Duodenal mucosa (tissue), 2 donors: ENCODE data around the gene DDIT4.
"Not testable (repeated sequence)": the region's sequence is repeated elsewhere in the genome, so short reads cannot be mapped to it uniquely, and the experiment has no call there.

Source experiments
- H3K27ac ChIP-seq: one replicate; pipeline ENCODE4 v1.7.0; 2013; ENCODE audit warnings: low read depth, low read length
- H3K27me3 ChIP-seq, 2 donors: one replicate each; pipeline ENCODE4 v1.7.0; 2013; ENCODE audit warnings: low read length in 2 of 2, control low read depth in 1 of 2; ENCODE audit not compliant: insufficient read depth in 2 of 2, control insufficient read depth in 1 of 2
- H3K36me3 ChIP-seq, 2 donors: one replicate each; pipeline ENCODE4 v1.7.0; 2013; ENCODE audit warnings: low read length in 2 of 2, control low read depth in 1 of 2; ENCODE audit not compliant: insufficient read depth in 2 of 2, control insufficient read depth in 1 of 2
- H3K4me1 ChIP-seq, 2 donors: one replicate each; pipeline ENCODE4 v1.7.0; 2013; ENCODE audit warnings: low read length in 2 of 2, control low read depth in 1 of 2; ENCODE audit not compliant: insufficient read depth in 2 of 2, control insufficient read depth in 1 of 2
- H3K4me3 ChIP-seq, 2 donors: one replicate each; pipeline ENCODE4 v1.7.0; 2013; ENCODE audit warnings: low read length in 2 of 2, low read depth in 1 of 2
- H3K9ac ChIP-seq, 2 donors: one replicate each; pipeline ENCODE4 v1.7.0; 2013; ENCODE audit warnings: low read length in 2 of 2, low read depth in 1 of 2
- H3K9me3 ChIP-seq, 2 donors: one replicate each; pipeline ENCODE4 v1.7.0; 2013; ENCODE audit warnings: low read length in 2 of 2, control low read depth in 1 of 2; ENCODE audit not compliant: control insufficient read depth in 1 of 2

The DDIT4 gene

GRCh38 chr10:72295330-72295910, 21.7 kb downstream of the DDIT4 start:
- H3K9ac ChIP-seq = no peak overlapping the region
- H3K27ac ChIP-seq = no peak overlapping the region
- no peak overlapping the region for H3K4me3 ChIP-seq
- no peaks in the 10 kb centered on the region for H3K9me3 ChIP-seq
- H3K36me3 ChIP-seq = no peaks in the 10 kb centered on the region
- H3K27me3 ChIP-seq = no peaks in the 10 kb centered on the region
- H3K4me1 ChIP-seq = peaks cover 17 to 30% of the 10 kb centered on the region in 2 donors

GRCh38 chr10:72296829-72297280, 23.1 kb downstream of the DDIT4 start:
- not testable (repeated sequence) for H3K36me3 ChIP-seq, H3K27me3 ChIP-seq, H3K9me3 ChIP-seq
- peaks cover 17 to 30% of the 10 kb centered on the region in 2 donors for H3K4me1 ChIP-seq
- peak overlapping the region; percentile 96 for H3K27ac ChIP-seq
- H3K9ac ChIP-seq = peak overlapping the region; percentile 92 to 94
- peak overlapping the region; percentile 77 for H3K4me3 ChIP-seq

GRCh38 chr10:72297281-72297804, 23.6 kb downstream of the DDIT4 start:
- peak overlapping the region; percentile 96 for H3K27ac ChIP-seq
- H3K36me3 ChIP-seq = no peaks in the 10 kb centered on the region
- peak overlapping the region; percentile 77 for H3K4me3 ChIP-seq
- H3K9ac ChIP-seq = peak overlapping the region; percentile 92 to 94
- peaks cover 16 to 29% of the 10 kb centered on the region in 2 donors for H3K4me1 ChIP-seq
- no peaks in the 10 kb centered on the region for H3K27me3 ChIP-seq
- H3K9me3 ChIP-seq = no peaks in the 10 kb centered on the region

GRCh38 chr10:72297805-72298591, 24.3 kb downstream of the DDIT4 start:
- no peaks in the 10 kb centered on the region for H3K9me3 ChIP-seq
- H3K27ac ChIP-seq = peak overlapping the region; percentile 96
- no peaks in the 10 kb centered on the region for H3K36me3 ChIP-seq
- H3K4me1 ChIP-seq = peaks cover 14 to 22% of the 10 kb centered on the region in 2 donors
- peak overlapping the region; percentile 92 to 94 for H3K9ac ChIP-seq
- H3K4me3 ChIP-seq = peak overlapping the region; percentile 77
- no peaks in the 10 kb centered on the region for H3K27me3 ChIP-seq

DNA sequence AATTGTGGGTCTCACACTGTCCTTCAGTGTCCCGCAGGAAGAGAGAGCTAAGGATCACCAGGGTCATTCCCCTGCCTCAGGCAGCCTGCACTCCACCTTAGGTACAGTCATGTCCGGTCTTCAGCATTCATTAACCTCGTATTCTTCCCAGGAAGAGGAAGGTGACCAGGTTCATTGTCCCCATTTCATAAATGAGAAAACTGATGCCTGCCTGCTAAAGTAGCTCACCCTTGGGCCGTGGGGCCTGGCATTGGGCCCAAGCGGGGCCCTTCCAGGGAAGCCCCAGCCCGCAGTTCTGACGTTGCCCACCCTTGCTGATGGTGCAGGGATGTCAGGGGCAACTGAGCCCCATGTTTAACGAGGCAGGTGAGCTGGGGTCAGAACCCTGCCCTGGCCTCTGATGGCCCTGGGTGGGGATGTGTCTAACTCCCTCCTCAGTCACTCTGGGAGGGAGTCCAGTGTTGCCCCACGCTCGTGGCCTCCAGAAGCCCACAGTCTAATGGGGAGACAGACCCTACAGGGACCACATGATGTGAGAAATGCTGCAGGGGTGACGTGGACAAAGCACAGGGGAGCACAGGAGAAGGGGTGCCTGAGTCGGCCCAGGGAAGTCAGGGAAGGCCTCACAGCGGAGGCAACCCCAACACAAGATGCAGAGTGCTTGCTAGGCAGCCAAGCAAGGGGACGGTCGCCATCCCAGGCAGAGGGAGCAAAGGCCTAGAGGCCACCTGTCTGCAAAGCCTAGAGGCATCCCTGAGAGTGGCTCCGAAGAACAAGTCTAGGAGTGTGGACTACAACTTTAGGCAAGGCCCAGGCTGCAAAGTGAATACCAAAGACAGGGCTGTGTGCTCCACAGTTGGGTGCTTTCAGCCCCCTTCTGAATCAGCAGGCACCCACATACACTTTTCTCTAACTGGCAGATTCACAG, 25.1 kb downstream of the DDIT4 start:
- peaks cover 14 to 21% of the 10 kb centered on the region in 2 donors for H3K4me1 ChIP-seq
- peak overlapping the region in 1 of 2 donors; percentile 92 for H3K9ac ChIP-seq
- no peaks in the 10 kb centered on the region for H3K9me3 ChIP-seq
- H3K36me3 ChIP-seq = no peaks in the 10 kb centered on the region
- no peak overlapping the region for H3K4me3 ChIP-seq
- peak overlapping the region; percentile 96 for H3K27ac ChIP-seq
- H3K27me3 ChIP-seq = no peaks in the 10 kb centered on the region

DNA sequence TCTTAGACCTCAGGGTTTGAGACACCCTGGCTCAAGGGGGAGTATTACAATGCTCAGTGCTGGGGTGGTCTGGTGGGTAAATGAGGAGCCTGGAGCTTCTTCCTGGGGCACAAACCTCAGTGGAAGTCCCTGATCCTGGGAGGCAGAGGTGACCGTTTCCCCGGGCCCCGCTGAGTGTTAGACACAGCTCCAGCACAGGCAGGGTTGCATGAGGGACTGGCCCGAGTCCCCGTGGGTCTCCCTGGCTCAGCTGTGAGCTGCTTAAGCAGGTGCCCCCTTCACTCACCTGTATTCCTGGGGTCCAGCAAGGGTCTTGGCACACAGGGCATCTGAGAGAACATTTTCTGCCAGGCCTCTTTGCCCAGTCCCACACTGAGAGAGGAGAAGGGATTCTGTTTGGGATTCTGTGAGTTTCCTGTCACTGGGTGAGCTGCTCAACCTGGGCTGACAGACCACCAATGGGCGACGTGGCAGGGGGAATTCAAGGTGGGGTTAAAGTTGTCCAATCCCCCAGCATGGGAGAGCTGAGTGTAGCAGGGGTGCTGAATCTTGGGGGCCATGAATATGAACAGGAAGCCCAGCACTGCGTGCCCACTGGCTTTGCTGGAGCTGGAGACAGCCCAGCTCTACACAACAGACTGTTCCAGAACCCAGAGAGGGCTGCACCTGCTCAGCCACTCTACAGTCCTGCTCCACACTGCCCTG, 29.9 kb downstream of the DDIT4 start:
- no peaks in the 10 kb centered on the region for H3K9me3 ChIP-seq
- no peaks in the 10 kb centered on the region for H3K36me3 ChIP-seq
- no peak overlapping the region for H3K9ac ChIP-seq
- no peak overlapping the region for H3K27ac ChIP-seq
- no peak overlapping the region for H3K4me3 ChIP-seq
- peaks cover 5 to 7% of the 10 kb centered on the region in 2 donors for H3K4me1 ChIP-seq
- H3K27me3 ChIP-seq = no peaks in the 10 kb centered on the region

GRCh38 chr10:72306215-72306760, 32.6 kb downstream of the DDIT4 start:
- peaks cover 21 to 28% of the 10 kb centered on the region in 2 donors for H3K4me1 ChIP-seq
- no peak overlapping the region for H3K9ac ChIP-seq
- no peaks in the 10 kb centered on the region for H3K27me3 ChIP-seq
- H3K9me3 ChIP-seq = no peaks in the 10 kb centered on the region
- no peak overlapping the region for H3K4me3 ChIP-seq
- no peak overlapping the region for H3K27ac ChIP-seq
- no peaks in the 10 kb centered on the region for H3K36me3 ChIP-seq

- peaks cover 21 to 28% of the 10 kb centered on the region in 2 donors for H3K4me1 ChIP-seq
- not testable (repeated sequence) for H3K4me3 ChIP-seq, H3K36me3 ChIP-seq, H3K9me3 ChIP-seq, H3K27ac ChIP-seq, H3K27me3 ChIP-seq, H3K9ac ChIP-seq
Measured at GRCh38 chr10:72307711-72308110, 34.0 kb downstream of the DDIT4 start.

GRCh38 chr10:72308320-72308987, 34.7 kb downstream of the DDIT4 start:
- H3K4me3 ChIP-seq = peak overlapping the region in 1 of 2 donors; percentile 2
- peaks cover 21 to 28% of the 10 kb centered on the region in 2 donors for H3K4me1 ChIP-seq
- peak overlapping the region; percentile 31 to 48 for H3K9ac ChIP-seq
- no peaks in the 10 kb centered on the region for H3K36me3 ChIP-seq
- no peak overlapping the region for H3K27ac ChIP-seq
- no peaks in the 10 kb centered on the region for H3K9me3 ChIP-seq
- no peaks in the 10 kb centered on the region for H3K27me3 ChIP-seq
